CD8-positive, alpha-beta memory T cell (primary cell): ENCODE data around the gene LGALSL. TPM values are rescaled to one million over a fixed set of nuclear protein-coding genes. Genes with fewer than 3 reads are reported as not detected.

Source experiments
- CTCF ChIA-PET: fragments of 350-600 bp; sonication (Branson Sonifier 250); formaldehyde crosslinking; loops from one replicate; lab custom pipeline; 2021; ENCODE audit warnings: antibody characterized with exemption; lab: Charles Lee
- POLR2A ChIA-PET: fragments of 350-600 bp; sonication (Branson Sonifier 250); formaldehyde crosslinking; loops from one replicate; lab custom pipeline; 2021; ENCODE audit warnings: antibody characterized with exemption; lab: Charles Lee
- DNase-seq, 5 donors: peaks; one replicate each; pipeline versions ENCODE4 v3.0.0 to v3.0.0-alpha.2; 2020 to 2022; ENCODE audit warnings: mixed read lengths in 1 of 5
- H3K27ac ChIP-seq: one replicate; pipeline ENCODE4 v1.7.0; 2013; ENCODE audit warnings: low read depth, mild to moderate bottlenecking, low read length, moderate library complexity
- H3K27me3 ChIP-seq: 2 replicates; pipeline ENCODE4 v1.7.0; 2013; ENCODE audit warnings: low read length, mild to moderate bottlenecking; ENCODE audit not compliant: insufficient read depth, poor library complexity, severe bottlenecking
- H3K36me3 ChIP-seq: 2 replicates; pipeline ENCODE4 v1.7.0; 2013; ENCODE audit warnings: mild to moderate bottlenecking, low read length, moderate library complexity; ENCODE audit not compliant: insufficient read depth
- H3K4me1 ChIP-seq: 2 replicates; pipeline ENCODE4 v1.7.0; 2013; ENCODE audit warnings: mild to moderate bottlenecking, low read length, moderate library complexity; ENCODE audit not compliant: insufficient read depth
- H3K4me3 ChIP-seq: 2 replicates; pipeline ENCODE4 v1.7.0; 2013; ENCODE audit warnings: mild to moderate bottlenecking, low read length
- H3K9me3 ChIP-seq: 2 replicates; pipeline ENCODE4 v1.7.0; 2013; ENCODE audit warnings: mild to moderate bottlenecking, low read length
- H3K27ac Mint-ChIP-seq, 8 donors: one replicate each; pipeline ENCODE4 v1.8.0; 2020 to 2021; ENCODE audit warnings: mixed read lengths in 8 of 8, mild to moderate bottlenecking in 6 of 8, inconsistent platforms in 3 of 8, moderate library complexity in 3 of 8
- H3K27me3 Mint-ChIP-seq, 2 donors: one replicate each; pipeline ENCODE4 v1.8.0; 2020 to 2021; ENCODE audit warnings: mixed read lengths in 2 of 2, mild to moderate bottlenecking in 1 of 2, moderate library complexity in 1 of 2
- H3K36me3 Mint-ChIP-seq, 3 donors: one replicate each; pipeline ENCODE4 v1.8.0; 2020 to 2021; ENCODE audit warnings: mixed read lengths in 3 of 3, inconsistent platforms in 1 of 3, mild to moderate bottlenecking in 1 of 3
- H3K4me1 Mint-ChIP-seq, 3 donors: one replicate each; pipeline ENCODE4 v1.8.0; 2020 to 2021; ENCODE audit warnings: mixed read lengths in 3 of 3, inconsistent platforms in 1 of 3, mild to moderate bottlenecking in 1 of 3
- H3K4me3 Mint-ChIP-seq, 7 donors: one replicate each; pipeline ENCODE4 v1.8.0; 2020 to 2021; ENCODE audit warnings: mixed read lengths in 7 of 7, mild to moderate bottlenecking in 6 of 7, moderate library complexity in 4 of 7, inconsistent platforms in 2 of 7
- H3K9me3 Mint-ChIP-seq, 5 donors: one replicate each; pipeline ENCODE4 v1.8.0; 2020 to 2022; ENCODE audit warnings: mixed read lengths in 5 of 5, mild to moderate bottlenecking in 3 of 5, moderate library complexity in 2 of 5, inconsistent platforms in 1 of 5
- polyA plus RNA-seq: library from polyadenylated mRNA; unstranded; fragments of 300-500 nt; fragmentation: Illumina TruSeq; gene quantifications from one replicate; pipeline ENCODE4 v1.2.3, GENCODE V29; 2021
- total RNA-seq, 2 experiments: library from RNA; stranded (reverse); gene quantifications; one replicate each; pipeline ENCODE4 v1.2.3, GENCODE V29; 2021

LGALSL gene
- total and polyA plus RNA-seq, 3 experiments from 2014 or later, result 0.72 to 0.98 (median 0.84) TPM

DNA sequence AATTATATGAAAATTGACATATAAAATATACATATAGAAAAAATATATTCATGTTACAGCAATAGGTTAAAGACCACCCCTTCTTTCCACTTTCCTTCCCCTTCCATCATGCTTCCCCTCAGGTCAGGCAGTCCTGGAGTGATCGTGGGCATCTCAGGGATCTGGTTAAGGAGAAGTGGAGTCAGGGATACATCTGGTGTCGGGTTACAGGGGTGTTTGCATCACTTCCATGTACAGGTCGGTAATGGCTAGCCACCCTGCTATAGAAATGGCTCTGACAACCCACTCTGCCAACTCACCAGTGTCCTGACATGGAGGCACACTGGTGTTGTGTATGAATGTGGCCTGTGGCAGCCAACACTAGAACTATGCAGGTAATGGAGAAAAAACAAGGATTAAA lies 36.3 kb upstream of the LGALSL start:
- Histone ChIP-seq H3K27ac (no peak overlapping the region), H3K27me3 (no peaks in the 10 kb centered on the region), H3K36me3 (no peaks in the 10 kb centered on the region), H3K4me1 (no peaks in the 10 kb centered on the region), H3K9me3 (no peaks in the 10 kb centered on the region), H3K4me3 (no peak overlapping the region)
- H3K9me3 Mint-ChIP-seq, result no peaks in the 10 kb centered on the region
- ChIA-PET POLR2A (no interaction called here), CTCF (no interaction called here)
- H3K36me3 Mint-ChIP-seq, result no peaks in the 10 kb centered on the region
- H3K27me3 Mint-ChIP-seq, result peaks cover 1 to 7% of the 10 kb centered on the region in 2 donors
- no peaks in the 10 kb centered on the region for H3K4me1 Mint-ChIP-seq
- H3K27ac Mint-ChIP-seq, result peak overlapping the region in 1 of 8 donors; percentile 74
- DNase-seq, result no peak
- no peak overlapping the region for H3K4me3 Mint-ChIP-seq

DNA sequence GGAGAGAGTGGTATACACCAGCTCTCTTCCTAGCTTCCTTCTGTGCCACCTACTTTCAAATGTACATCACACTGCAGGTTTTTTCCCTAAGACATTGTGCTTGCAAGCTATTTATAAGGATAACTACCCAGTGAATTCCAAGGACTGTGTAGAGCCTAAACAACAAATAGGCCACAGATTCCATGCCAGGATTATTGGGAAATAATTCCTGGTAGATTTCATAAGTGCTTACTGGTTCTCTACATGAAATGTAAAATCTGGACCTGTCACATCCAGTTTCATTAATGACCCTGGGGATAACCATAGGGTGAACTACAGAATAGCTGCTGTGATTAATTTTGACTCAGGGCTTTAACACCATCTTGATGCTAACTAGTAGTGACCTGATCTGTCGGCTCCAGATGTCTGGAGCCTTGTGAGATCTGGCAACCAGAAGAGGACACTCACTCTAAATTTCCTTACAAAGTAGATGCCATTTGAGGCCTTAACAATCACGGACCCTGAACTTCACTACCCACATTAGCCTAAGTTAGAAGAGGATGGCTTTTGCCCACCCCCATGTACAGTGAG lies 34.3 kb upstream of the LGALSL start:
- Mint-ChIP-seq H3K27me3 (peaks cover 0 to 3% of the 10 kb centered on the region in 2 donors), H3K27ac (no peak overlapping the region), H3K9me3 (no peaks in the 10 kb centered on the region), H3K4me3 (no peak overlapping the region), H3K36me3 (no peaks in the 10 kb centered on the region), H3K4me1 (no peaks in the 10 kb centered on the region)
- Histone ChIP-seq H3K27me3 (no peaks in the 10 kb centered on the region), H3K27ac (no peak overlapping the region), H3K4me1 (no peaks in the 10 kb centered on the region), H3K9me3 (no peaks in the 10 kb centered on the region), H3K36me3 (no peaks in the 10 kb centered on the region), H3K4me3 (no peak overlapping the region)
- ChIA-PET POLR2A (no interaction called here), CTCF (no interaction called here)
- no peak for DNase-seq

DNA sequence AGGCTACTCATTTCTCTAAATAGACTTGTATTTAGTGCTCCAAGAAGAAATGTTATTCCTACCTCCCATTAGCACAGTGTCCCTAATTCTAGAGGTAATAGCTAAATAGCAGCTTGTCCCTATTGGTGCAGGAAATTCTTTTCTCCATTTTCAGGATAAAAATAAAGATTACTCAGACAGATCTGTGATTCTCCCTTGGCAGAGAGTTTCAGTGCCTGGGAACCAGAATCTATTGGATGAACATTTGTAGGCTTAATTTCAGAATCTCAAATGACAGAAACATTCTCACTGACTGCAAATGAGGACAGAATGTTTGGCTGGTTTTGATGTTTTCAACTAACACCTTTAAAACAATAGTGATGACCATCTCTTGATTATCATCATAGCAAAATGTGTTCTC lies 33.3 kb upstream of the LGALSL start:
- ChIA-PET CTCF (no interaction called here), POLR2A (no interaction called here)

GRCh38 chr2:64421201-64421600 lies 32.8 kb upstream of the LGALSL start:
- Histone ChIP-seq H3K4me3 (no peak overlapping the region), H3K36me3 (no peaks in the 10 kb centered on the region), H3K27me3 (no peaks in the 10 kb centered on the region), H3K9me3 (no peaks in the 10 kb centered on the region), H3K4me1 (no peaks in the 10 kb centered on the region), H3K27ac (no peak overlapping the region)
- Mint-ChIP-seq H3K4me3 (no peak overlapping the region), H3K36me3 (no peaks in the 10 kb centered on the region), H3K27ac (no peak overlapping the region), H3K4me1 (no peaks in the 10 kb centered on the region), H3K9me3 (no peaks in the 10 kb centered on the region), H3K27me3 (peaks cover 0 to 3% of the 10 kb centered on the region in 2 donors)
- DNase-seq, result no peak
- ChIA-PET POLR2A (no interaction called here), CTCF (no interaction called here)

More for the DNA sequence above, 33.3 kb upstream of the LGALSL start:
- Histone ChIP-seq H3K27ac (no peak overlapping the region), H3K4me1 (no peaks in the 10 kb centered on the region), H3K9me3 (no peaks in the 10 kb centered on the region), H3K4me3 (no peak overlapping the region), H3K36me3 (no peaks in the 10 kb centered on the region), H3K27me3 (no peaks in the 10 kb centered on the region)
- no peak for DNase-seq
- no peak overlapping the region for H3K4me3 Mint-ChIP-seq
- no peaks in the 10 kb centered on the region for H3K9me3 Mint-ChIP-seq
- H3K36me3 Mint-ChIP-seq, result no peaks in the 10 kb centered on the region
- H3K27ac Mint-ChIP-seq, result no peak overlapping the region
- H3K4me1 Mint-ChIP-seq, result no peaks in the 10 kb centered on the region
- H3K27me3 Mint-ChIP-seq, result peaks cover 0 to 3% of the 10 kb centered on the region in 2 donors

DNA sequence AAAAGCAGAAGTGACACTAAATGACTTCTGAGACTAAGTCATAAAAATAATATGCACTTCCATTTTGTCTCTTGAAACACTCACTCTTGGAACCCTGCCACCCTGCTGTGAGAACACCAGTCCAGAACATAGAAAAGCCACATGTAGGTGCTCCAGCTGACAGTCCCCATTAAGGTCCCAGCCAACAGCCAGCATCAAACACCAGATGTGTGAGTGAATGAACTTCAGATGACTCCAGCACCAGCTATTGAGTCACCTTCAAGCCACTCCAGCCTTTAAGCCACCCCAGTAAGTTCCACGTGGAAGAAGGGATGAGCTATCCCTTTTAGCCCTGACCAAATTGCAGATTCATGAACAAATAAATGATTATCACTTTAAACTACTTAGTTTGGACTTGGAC lies 31.5 kb upstream of the LGALSL start:
- Histone ChIP-seq H3K27me3 (no peaks in the 10 kb centered on the region), H3K36me3 (no peaks in the 10 kb centered on the region), H3K4me1 (no peaks in the 10 kb centered on the region), H3K27ac (no peak overlapping the region), H3K9me3 (no peaks in the 10 kb centered on the region), H3K4me3 (no peak overlapping the region)
- DNase-seq, result no peak
- Mint-ChIP-seq H3K9me3 (no peaks in the 10 kb centered on the region), H3K4me1 (no peaks in the 10 kb centered on the region), H3K27ac (no peak overlapping the region), H3K36me3 (no peaks in the 10 kb centered on the region), H3K4me3 (no peak overlapping the region), H3K27me3 (peaks cover 0 to 3% of the 10 kb centered on the region in 2 donors)
- CTCF ChIA-PET, result no interaction called here
- POLR2A ChIA-PET, result no interaction called here

DNA sequence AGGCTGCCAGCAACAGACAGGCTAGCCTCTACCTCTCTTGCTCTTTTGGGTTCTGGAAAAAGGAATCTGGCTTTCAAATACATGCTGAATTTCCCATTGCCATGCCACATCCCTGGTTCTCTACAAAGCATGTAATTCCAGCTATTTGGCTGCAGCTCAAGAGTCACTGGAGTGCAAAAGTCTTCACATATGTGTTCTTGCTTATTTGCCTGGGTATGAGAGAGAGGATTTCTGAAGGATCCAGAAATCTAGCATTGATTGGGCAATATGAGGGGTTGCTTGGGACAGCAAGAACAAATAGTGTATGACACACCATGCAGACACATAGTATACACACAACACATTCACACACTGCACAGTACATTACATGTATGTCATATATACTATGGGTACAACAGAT lies 30.7 kb upstream of the LGALSL start:
- Mint-ChIP-seq H3K4me3 (no peak overlapping the region), H3K9me3 (no peaks in the 10 kb centered on the region), H3K4me1 (no peaks in the 10 kb centered on the region), H3K27ac (no peak overlapping the region), H3K36me3 (no peaks in the 10 kb centered on the region), H3K27me3 (peaks cover 0 to 3% of the 10 kb centered on the region in 2 donors)
- ChIA-PET POLR2A (no interaction called here), CTCF (no interaction called here)
- H3K4me1 ChIP-seq, result no peaks in the 10 kb centered on the region
- H3K36me3 ChIP-seq, result no peaks in the 10 kb centered on the region
- no peaks in the 10 kb centered on the region for H3K9me3 ChIP-seq
- no peaks in the 10 kb centered on the region for H3K27me3 ChIP-seq
- no peak overlapping the region for H3K27ac ChIP-seq
- no peak overlapping the region for H3K4me3 ChIP-seq
- no peak for DNase-seq

GRCh38 chr2:64424416-64424987 lies 29.5 kb upstream of the LGALSL start:
- H3K9me3 ChIP-seq, result no peaks in the 10 kb centered on the region
- no peak overlapping the region for H3K4me3 ChIP-seq
- DNase-seq, result no peak
- H3K27me3 ChIP-seq, result no peaks in the 10 kb centered on the region
- ChIA-PET CTCF (no interaction called here), POLR2A (no interaction called here)
- no peak overlapping the region for H3K27ac ChIP-seq
- H3K4me3 Mint-ChIP-seq, result no peak overlapping the region
- no peaks in the 10 kb centered on the region for H3K4me1 Mint-ChIP-seq
- no peaks in the 10 kb centered on the region for H3K36me3 Mint-ChIP-seq
- H3K36me3 ChIP-seq, result no peaks in the 10 kb centered on the region
- H3K4me1 ChIP-seq, result no peaks in the 10 kb centered on the region
- no peak overlapping the region for H3K27ac Mint-ChIP-seq
- no peaks in the 10 kb centered on the region for H3K9me3 Mint-ChIP-seq
- peaks cover 4 to 8% of the 10 kb centered on the region in 2 donors for H3K27me3 Mint-ChIP-seq

- H3K4me1 Mint-ChIP-seq, result no peaks in the 10 kb centered on the region
- Histone ChIP-seq H3K27me3 (no peaks in the 10 kb centered on the region), H3K9me3 (no peaks in the 10 kb centered on the region), H3K4me1 (no peaks in the 10 kb centered on the region), H3K27ac (no peak overlapping the region), H3K4me3 (no peak overlapping the region), H3K36me3 (no peaks in the 10 kb centered on the region)
- no peaks in the 10 kb centered on the region for H3K9me3 Mint-ChIP-seq
- no peak overlapping the region for H3K27ac Mint-ChIP-seq
- ChIA-PET POLR2A (interaction anchor here (0.6 kb wide), 1 partner anchor 73 kb away, joined by 4 read pairs; no protein-coding TSS in a partner anchor), CTCF (no interaction called here)
- H3K4me3 Mint-ChIP-seq, result no peak overlapping the region
- H3K27me3 Mint-ChIP-seq, result peaks cover 9 to 13% of the 10 kb centered on the region in 2 donors
- H3K36me3 Mint-ChIP-seq, result no peaks in the 10 kb centered on the region
- no peak for DNase-seq
Measured at GRCh38 chr2:64426183-64426952, 27.6 kb upstream of the LGALSL start.
